Stimulated activated CD8-positive, alpha-beta memory T cell treated with anti-CD3 and anti-CD28 coated beads, Interleukin-4, amount 100 ng/mL, for 24 hours (primary cell): ENCODE measurements around the gene SEC11A.
"Not testable (repeated sequence)": the region's sequence is repeated elsewhere in the genome, so short reads cannot be mapped to it uniquely, and the experiment has no call there.

ENCODE experiments used
- DNase-seq: peaks from one replicate; pipeline ENCODE4 v3.0.0-alpha.2; 2020; ENCODE audit warnings: low read depth

SEC11A gene

DNA sequence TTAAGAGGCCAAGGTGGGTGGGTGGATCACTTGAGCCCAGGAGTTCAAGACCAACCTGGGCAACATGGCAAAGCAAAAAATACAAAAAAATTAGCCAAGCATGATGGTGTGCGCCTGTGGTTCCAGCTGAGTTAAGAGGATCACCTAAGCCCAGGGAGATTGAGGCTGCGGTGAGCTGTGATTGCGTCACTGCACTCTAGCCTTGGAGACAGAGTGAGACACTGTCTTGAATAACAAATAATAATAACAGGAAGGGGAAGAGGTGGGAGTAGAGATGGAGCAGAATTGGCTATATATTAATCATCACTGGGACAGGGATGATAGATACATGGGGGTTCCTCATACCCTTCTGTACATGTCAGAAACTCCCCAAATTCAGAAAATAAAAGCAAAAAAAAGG, 34.1 kb downstream of the SEC11A start:
- no peak for DNase-seq

DNA sequence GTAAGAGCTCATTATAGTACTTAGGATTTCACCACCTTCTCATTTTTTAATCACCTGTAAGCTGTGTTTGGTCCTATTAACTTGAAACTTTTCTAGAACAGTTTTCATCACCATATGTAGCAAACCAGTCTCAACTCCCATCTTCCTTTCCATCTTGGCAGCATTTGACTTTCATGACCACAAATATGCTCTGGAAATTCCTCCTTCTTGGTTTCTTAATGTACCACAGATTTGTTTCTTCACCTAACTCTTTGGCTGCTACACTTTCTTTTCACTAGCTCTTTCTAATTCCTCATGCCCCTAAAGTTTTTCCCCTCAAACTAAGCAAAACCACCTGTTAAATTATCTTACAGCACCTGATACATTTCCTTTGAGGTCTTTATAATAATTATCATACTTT, 44.7 kb downstream of the SEC11A start:
- DNase-seq: no peak

DNA sequence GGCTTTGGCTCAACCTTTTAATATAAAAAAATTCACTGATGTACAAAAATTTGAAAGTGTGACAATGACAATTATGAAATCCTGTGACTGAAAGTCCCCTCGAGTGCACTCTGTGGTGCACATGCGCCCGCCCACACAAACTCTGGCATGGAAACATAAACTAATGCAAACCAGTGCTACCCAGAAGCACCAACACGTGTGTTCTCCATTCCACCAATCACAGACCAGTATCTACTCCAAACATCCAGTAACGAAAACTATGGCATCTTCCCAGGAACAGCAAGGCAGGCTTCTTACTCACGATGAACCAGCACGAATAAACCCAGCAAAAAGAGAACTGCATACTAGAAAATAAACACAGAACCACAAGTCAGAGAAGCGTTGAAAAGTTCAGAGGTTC, 46.2 kb downstream of the SEC11A start:
- peak; percentile 42 for DNase-seq

DNA sequence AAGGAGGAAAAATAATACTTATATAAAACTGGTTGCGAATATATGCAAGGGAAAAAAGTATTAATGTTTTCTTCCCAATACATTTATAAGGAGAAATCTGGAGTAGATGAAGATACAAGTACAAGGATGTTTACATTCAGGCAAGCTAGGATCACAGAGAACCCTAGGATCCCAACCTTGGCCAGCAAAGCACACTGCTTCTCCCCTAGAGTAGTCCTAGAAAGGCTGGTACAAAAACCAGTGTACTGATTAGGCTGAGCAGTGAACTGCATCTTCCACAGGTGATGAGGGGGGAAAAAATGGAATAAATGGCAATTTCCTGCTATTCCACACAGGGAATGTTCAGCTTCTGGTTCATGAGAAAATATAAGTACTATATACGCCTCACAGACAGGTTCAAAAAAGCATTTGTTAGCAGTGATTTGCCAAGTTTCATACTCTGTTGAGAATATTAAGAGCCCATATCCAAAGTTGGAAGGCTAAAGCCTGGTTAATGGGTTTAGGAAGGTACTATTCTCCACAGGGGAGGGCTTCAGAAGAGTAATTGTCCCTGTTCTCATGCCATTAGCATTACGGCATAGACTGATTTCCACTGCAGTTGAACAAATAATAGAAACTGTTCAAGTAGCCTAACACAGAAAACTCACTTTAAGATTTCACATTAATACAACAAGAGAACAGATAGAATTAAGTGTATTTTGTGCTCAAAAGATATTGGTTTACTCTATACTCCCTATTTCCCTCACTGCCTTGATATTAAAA, 47.5 kb downstream of the SEC11A start:
- no peak for DNase-seq

DNA sequence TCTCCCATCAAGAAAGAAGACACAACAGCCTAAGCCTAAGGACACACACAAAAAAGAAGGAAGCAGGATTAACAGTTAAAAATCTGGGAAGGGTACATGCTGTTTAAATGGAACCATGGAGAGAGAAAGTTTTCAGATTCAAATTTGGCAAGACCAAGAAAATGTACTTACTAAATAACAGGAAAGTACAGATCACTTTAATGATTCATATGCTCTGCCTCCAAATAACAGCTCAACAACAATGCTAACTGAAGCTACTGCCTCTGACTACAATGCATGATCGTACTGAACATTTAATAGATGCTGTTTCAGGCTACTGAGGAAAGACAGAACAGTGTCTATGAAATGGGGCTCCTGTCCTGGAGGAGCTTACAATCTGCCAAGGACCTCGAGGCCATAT, 49.6 kb downstream of the SEC11A start:
- DNase-seq: no peak

DNA sequence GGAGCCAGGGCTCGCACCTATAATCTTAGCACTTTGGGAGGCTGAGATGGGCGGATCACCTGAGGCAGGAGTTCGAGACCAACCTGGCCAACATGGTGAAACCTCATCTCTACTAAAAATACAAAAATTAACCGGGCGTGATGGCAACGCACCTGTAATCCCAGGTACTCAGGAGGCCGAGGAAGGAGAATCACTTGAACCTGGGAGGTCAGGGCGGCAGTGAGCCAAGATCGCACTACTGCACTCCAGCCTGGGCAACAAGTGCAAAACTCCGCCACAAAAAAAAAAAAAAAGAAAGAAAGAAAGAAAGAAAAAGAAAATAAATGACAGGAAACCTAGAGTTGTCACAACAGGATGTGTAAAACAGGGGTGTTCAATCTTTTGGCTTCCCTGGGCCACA, 54.9 kb downstream of the SEC11A start:
- no peak for DNase-seq

DNA sequence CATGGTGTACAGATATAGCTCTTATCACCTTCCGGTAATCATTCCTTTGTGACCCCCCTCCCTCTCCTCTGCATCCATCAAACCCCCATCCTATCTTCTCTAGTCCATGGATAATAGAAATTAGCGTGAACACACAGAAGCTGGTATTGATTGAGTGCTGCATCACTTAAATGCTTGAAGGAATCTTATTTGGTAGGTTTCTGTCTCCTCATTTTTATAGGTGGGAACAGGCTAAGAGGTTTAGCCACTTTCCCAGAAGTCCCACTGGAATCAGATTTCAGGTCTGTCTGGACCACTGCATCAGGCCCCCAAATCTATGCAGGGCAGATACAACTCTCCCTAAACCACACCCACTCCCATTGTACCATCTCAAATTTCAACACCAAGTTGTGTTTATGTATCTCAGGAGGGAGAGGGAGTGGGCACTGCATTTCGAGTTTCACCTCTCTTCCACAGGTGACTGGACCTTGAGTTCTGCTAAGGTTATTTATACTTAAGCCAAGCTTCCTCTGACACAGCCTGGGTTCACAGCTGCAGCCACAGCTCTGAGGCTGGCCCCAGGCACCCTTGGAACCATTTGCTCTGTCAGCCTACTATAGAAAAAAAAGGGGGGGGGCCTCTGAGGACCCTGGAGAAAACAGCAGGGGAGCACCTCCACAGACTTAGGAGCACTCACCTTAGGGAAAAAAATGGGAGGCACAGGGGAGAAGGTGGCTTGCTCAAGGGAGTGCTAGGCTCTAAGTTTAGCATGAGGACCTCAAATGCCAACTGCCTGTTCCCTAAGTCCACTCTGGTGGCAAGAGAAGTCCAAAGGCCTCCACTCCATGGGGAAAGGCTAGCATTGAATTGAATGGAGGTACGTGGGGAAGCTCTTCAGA, 55.8 kb downstream of the SEC11A start:
- no peak for DNase-seq

DNA sequence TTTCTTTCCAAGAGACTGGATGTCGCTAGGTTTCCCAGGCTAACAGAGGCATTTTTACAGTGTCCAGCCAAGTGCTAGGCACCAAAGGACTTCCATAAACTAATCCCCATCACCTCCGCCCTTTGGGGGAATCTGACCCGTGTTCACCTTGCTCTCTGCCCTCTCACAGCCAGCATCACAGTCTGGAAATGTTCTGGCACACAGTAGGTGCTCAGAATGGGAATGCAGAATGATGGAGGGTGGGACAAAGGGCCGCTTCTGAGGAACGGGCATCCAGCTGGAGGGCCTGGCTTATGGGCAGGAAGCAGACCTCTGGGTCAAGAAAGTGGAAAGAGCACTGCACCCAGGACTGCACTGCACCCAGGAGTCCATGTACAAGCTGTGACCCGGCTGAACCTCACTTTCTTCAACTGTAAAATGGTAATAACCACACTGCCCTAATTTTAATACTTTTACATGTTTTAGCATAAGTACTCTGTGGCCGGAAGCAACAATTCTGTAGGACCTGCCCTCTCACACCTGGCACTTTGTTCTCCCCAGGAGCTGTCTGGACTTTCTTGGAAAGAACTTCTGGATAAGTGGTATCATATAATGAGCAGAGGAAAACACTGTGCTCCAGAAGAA, 57.0 kb downstream of the SEC11A start:
- no peak for DNase-seq

DNA sequence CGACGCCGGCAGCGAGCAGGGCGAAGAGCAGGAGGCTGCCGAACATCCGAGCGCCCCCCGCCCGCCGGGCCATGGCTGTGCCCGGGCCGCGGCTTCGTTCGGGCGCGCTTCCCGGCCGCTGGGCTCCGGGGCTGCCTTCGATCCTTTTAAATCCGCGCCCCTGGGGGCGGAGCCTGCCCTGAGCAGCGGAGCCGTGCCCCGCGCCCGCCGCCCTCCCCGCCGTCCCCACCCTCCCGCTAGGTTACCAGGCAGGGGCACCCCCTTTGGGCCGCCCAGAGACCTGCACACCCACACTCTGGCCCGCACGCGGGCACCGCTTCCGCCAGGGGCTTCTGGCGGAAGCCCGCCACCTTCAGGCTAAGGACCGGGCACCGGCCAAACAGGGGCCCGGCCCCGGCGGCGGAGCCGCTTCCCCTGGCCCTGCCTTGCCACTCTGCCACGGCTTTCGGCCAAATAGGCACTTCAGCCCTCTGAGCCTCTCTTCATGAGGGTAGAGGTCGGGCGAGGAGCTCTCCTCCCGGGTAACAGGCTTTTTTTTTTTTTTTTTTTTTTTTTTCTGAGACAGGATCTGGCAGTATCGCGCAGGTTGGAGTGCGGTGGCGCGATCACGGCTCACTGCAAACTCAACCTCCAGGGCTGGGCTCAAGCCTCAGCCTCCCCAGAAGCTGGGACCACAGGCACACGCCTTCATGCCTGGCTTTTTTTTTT, 57.7 kb downstream of the SEC11A start, which contains the start of gene NMB:
NMB (minus strand) TSS at position 120 of the 708 bp plus-strand sequence; CDS start at position 73, 47 bp downstream.
- peak; percentile 72 for DNase-seq

DNA sequence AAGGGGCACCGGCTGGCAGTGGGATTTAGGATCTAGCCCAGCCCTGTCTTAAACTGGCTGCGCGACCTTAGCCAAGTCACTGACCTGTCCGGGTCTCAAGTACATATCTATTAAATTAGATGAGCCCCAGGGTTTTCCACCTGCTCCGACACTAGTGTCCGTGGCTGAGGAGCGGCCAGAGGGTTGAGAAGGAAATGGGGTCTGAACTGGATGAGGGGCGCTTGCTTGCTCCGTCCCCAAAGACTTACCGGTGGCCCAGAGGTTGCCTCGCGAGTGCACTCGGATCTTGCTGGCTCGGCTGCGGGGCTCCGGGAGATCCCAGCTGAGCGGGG, 58.2 kb downstream of the SEC11A start:
- DNase-seq: no peak

DNA sequence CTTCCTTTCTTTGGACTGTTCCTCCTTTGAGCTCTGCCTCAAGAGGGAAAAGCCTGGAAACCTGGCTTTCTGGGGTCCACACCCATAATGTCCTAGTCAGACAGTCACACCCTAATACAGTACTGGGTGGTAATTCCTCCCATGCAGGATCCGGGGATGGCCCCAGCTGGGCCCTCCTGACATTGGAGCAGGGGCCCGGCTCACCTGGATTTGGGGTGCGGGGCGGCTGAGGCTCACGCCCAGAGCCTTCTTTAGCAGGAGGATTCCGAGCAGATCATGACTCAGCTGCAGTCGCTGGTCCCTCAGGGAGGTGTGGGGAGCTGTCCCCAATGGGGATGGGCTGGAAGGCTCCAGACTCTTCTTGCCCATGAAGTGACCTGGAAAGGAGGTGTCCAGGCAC, 59.0 kb downstream of the SEC11A start:
- no peak for DNase-seq

DNA sequence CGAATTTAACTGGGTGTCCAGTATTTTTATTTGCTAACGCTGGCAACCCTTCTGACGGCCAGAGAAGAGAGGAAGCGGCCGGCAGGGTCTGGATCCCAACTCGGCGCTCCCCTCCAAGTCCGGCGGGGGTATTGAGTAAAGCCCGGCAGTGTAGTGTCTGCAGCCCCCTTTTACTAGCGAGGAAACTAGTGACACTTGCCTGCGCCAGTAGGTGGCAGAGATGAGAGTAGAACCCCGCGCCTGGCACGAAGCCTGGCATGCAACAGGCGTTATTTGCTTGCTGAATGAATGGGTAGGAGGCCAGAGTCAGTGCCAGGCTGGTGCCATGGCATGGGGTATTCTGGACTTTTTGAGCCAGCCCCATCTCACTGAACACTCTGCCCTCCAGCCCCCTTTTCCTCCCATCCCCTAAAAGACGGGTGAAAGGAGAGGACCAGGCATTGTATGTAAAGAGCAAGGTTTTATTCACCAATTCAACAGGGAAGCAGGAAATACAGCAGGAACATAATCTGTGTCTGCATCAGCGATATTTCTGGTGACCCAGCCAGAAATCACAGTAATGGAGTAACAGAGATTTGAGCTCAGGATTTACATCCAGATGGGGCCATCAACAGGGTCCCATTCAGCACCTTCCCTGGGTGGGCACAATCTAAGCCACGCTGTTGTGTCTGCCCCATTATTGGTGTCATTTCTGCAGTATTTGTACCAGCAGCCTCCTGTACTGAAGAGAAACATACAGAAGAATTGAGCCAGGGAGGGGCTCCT, 61.1 kb downstream of the SEC11A start:
- DNase-seq: peak; percentile 62

DNA sequence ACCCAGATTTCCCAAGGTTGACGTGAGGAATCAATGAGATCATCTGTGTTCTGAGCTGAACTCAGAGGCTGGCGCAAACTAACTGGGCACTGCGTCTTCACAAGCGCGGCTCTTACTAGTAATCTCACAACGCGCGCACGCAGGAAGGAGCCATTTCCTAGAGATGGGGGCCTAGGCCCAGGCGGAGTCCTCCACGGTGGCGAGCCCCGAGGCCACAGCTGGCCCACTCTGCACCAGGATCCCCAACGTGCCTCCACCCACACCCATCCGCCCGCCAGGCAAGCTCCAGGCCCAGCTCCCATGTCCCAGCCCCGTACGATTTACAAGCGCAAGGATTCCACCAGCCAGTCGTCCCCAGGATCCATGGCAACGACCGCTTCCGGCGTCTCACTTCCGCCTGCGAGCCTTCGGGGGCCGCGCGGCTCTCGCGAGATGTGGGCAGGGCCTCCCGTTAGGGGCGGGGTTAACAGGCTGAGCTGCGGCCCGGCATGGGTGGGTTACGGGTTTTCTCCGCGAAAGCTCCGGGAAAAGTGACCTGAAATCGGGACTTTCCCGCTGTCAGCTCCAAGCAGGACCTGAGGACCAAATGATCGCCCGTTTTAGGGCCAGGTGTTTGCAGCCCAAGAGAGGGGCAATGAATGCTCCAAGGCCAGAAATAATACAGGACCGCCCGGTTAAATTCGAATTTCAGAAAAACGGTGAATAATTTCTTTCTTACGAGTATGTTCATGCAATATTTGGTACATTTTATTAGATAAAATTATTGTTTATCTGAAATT, 61.8 kb downstream of the SEC11A start, which contains the start of gene WDR73:
WDR73 (minus strand) TSS at position 374 of the 779 bp plus-strand sequence; CDS start at position 365, 9 bp downstream.
- peak; percentile 97 for DNase-seq

DNA sequence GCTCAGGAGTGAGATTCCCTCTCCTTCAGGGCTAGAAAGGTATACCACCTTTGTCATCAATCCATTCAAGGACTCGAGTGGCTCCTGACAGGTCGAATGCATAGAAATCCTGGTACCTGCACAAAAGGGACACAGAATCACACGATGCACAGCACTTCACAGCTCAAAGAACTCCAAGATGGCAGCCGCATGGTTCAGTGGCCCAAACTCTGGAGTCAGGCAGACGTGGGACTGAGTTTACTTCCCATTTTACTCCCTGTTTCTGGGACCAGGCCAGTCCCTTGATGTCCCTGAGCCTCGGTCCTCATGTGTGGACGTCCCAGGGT, 62.4 kb downstream of the SEC11A start:
- no peak for DNase-seq

DNA sequence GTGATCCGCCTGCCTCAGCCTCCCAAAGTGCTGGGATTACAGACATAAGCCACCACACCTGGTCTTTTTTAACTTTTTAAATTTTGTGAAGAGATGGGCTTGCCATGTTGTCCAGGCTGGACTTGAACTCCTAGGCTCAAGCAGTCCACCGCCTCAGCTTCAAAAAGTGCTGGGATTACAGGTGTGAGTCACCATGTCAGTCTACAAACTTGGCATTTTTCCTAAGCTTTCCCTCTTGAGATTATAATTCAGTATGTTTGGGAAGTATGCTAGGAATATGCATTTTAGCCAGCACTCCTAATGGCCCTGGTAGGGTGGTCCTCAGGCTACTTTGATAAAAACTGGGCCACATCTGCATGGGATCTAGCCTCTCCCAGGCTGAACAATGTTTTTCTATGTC, 66.2 kb downstream of the SEC11A start:
- no peak for DNase-seq

DNA sequence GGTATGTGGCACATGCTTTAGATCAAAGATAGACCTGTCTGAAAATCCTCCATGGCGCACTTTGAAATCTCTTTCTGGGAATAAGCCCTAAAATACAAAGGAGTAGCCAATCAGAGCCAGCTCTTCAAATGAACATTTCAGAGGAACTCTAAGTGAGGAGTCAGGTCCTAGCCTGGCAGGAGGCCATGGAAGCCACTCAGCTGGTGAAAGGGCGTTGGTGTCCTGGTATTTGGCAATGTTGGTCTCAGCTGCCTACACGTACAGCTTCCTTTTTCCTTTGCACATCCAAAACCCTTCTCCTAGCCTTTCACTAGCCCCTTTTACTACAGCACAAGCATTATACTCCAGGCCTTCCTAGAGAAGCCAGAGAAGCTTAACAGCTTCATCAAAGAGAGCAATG, 67.4 kb downstream of the SEC11A start:
- no peak for DNase-seq

DNA sequence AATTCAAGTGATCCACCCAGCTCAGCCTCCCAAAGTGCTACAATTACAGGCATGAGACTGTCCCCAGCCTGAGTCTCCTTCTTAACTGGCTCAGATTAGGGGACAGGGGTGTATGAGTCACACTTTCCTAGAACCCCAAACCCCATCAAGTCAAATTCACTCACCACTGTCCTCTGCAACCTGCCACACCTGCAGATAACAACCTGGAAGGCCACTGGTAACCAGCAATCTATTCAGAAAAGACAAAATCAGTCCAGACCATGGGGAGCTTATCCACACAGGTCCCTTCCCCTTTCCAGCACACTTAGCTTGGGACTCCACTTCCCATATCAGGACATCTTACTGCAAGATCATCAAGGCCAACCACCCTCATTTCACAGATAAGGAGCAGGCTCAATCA, 68.2 kb downstream of the SEC11A start:
- no peak for DNase-seq

DNA sequence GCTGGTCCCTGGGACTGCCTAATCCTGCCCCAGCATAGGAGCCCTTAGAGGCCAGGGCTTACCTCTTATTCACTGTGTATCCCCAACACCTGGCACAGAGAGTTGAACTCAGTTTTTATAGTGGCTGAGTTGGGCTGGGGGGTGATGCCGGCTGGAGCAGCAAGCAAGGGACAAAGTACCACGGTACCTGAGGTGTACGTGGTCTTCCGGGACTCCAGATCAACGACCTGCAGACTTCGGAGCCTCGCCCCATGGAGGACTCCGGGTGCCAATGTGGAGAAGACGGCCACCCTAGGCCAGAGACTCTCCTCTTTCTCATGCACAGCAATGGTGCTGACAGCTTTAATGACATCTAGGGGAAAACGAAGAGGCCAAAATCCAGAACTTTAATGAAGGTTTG, 69.9 kb downstream of the SEC11A start:
- DNase-seq: no peak

DNA sequence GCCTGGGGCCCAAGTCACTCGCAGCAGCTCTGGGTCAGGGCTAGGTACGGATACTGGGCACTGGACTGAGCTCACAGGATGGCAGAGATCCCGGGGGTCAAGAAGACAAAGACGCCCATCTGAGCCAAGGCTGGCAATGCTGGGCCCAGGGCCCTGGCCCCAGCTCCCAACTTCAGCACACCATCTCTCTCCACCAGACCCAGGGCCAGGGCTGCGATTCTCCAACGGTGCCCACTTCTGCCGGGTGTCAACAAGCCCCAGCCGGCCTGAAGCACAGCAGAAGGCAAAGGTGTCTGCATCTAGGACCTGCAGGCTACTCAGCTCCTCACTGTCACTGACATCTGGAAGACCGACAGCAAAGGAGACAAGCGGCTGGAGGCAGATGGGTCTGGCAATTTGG, 70.4 kb downstream of the SEC11A start:
- DNase-seq: no peak

DNA sequence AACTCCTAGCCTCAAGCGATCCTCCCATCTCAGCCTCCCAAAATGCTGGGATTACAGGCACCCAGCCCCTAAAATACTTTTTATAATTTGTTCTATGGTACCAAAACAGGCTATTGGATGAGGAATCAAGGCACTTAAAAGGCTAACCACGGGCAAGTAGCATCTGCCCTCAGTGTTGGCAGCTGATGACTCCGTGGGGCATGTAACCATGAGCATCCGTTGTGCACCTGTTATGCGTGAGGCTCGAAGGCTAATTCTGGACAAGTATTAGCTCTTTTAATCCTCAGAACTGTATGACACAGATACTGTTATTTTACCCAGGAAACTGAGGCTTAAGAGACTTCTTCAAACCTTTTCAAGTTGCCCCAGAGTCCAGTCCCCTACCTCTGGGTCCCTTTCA, 72.1 kb downstream of the SEC11A start:
- DNase-seq: no peak

DNA sequence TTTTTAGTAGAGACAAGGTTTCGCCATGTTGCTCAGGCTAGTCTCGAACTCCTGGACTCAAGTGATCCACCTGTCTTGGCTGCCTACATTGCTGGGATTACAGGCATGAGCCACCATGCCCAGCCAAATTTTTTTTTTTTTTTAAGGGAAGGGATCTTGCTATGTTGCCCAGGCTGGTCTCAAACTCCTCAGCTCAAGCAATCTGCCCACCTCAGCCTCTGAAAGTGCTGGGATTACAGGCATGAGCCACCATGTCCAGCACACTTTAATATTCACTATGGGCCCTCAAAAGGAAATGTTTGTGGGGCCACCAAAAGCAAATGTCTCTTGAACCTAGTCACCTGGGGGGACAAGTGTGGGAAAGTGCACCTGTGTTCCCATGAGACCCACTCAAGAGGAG, 73.3 kb downstream of the SEC11A start:
- not testable (repeated sequence) for DNase-seq
